HCT116 (cell line): ENCODE results near the gene MIP. TPM values are rescaled to one million over a fixed set of nuclear protein-coding genes. Genes with fewer than 3 reads are reported as not detected.
"Not testable (repeated sequence)": the region's sequence is repeated elsewhere in the genome, so short reads cannot be mapped to it uniquely, and the experiment has no call there.

ENCODE experiments used
- ATAC-seq: fragments of 200-7000 bp; cut with Tn5 transposase; 2 replicates; pipeline ENCODE4 v1.9.1; 2020; ENCODE audit warnings: mild to moderate bottlenecking, moderate library complexity
- BruUV-seq: library from RNA; stranded (reverse); fragments of 400-500 nt; replicated peaks from 2 replicates; lab custom pipeline; 2021; lab: Mats Ljungman, UMichigan
- CTCF ChIA-PET: fragments of 300-600 bp; sonication (Branson Sonifier 250); formaldehyde crosslinking; loops from one replicate; lab custom pipeline; 2021; ENCODE audit warnings: antibody characterized with exemption; lab: Charles Lee
- POLR2A ChIA-PET: fragments of 300-600, 350-600 bp; sonication (Branson Sonifier 250); formaldehyde crosslinking; loops from one replicate; lab custom pipeline; 2021; ENCODE audit warnings: antibody characterized with exemption; lab: Charles Lee
- RAD21 ChIA-PET, 2 experiments: fragments of 300-600 bp; sonication (Branson Sonifier 250); formaldehyde crosslinking; loops; one replicate each; lab custom pipeline; 2023; ENCODE audit warnings: low total read pairs in 2 of 2; ENCODE audit not compliant: uncharacterized antibody in 2 of 2, unreplicated experiment in 2 of 2, low non-redundant PET in 1 of 2; lab: Charles Lee
- DNase-seq: peaks from one replicate; pipeline ENCODE4 v3.0.0-alpha.2; 2010; ENCODE audit warnings: low read depth, low spot score
- H2AFZ ChIP-seq: fragments of 200-600 bp; shearing (Covaris generic), sonication (generic); 2 replicates; pipeline ENCODE4 v1.6.1; 2017; ENCODE audit warnings: low read depth, mixed run types, mixed read lengths, antibody characterized with exemption, low read length; ENCODE audit not compliant: poor library complexity, severe bottlenecking
- H3K27ac ChIP-seq: 2 replicates; pipeline ENCODE4 v1.5.1; 2012; ENCODE audit warnings: low read depth, low read length
- H3K27me3 ChIP-seq: fragments of 200-600 bp; sonication (generic); 2 replicates; pipeline ENCODE4 v1.6.1; 2016; ENCODE audit warnings: mixed run types, low read length, mixed read lengths; ENCODE audit not compliant: insufficient read depth
- H3K36me3 ChIP-seq, 2 experiments: fragments of 200-500 bp in 1 of 2; fragments of 200-600 bp in 1 of 2; sonication (Bioruptor generic) in 1 of 2; sonication (generic) in 1 of 2; 2 replicates each; pipeline versions ENCODE4 v1.5.1 to v1.6.1; 2014 to 2016; ENCODE audit warnings: low read length in 2 of 2, inconsistent platforms in 1 of 2, mixed read lengths in 1 of 2, mixed run types in 1 of 2; ENCODE audit not compliant: insufficient read depth in 2 of 2, control insufficient read depth in 1 of 2
- H3K4me1 ChIP-seq, 2 experiments: fragments of 200-600 bp in 1 of 2; sonication (generic) in 1 of 2; 2 replicates each; pipeline versions ENCODE4 v1.5.1 to v1.6.1; 2012 to 2017; ENCODE audit warnings: low read length in 2 of 2, inconsistent platforms in 1 of 2, mild to moderate bottlenecking in 1 of 2, mixed read lengths in 1 of 2, mixed run types in 1 of 2, moderate library complexity in 1 of 2; ENCODE audit not compliant: insufficient read depth in 2 of 2, control insufficient read depth in 1 of 2
- H3K4me2 ChIP-seq: fragments of 200-600 bp; sonication (generic); 2 replicates; pipeline ENCODE4 v1.6.1; 2017; ENCODE audit warnings: mixed run types, low read length, mixed read lengths
- H3K4me3 ChIP-seq, 2 experiments: fragments of 200-600 bp in 1 of 2; sonication (generic) in 1 of 2; replicated peaks in 1 of 2; 2 replicates each; pipeline ENCODE4 v1.5.1; 2011 to 2016; ENCODE audit warnings: low read length in 2 of 2, control low read depth in 1 of 2, low read depth in 1 of 2, mild to moderate bottlenecking in 1 of 2, mixed read lengths in 1 of 2, mixed run types in 1 of 2
- H3K79me2 ChIP-seq: fragments of 200-600 bp; sonication (generic); 2 replicates; pipeline ENCODE4 v1.6.1; 2017; ENCODE audit warnings: mild to moderate bottlenecking, mixed run types, low read length, moderate library complexity, mixed read lengths; ENCODE audit not compliant: insufficient read depth
- H3K9ac ChIP-seq: fragments of 200-600 bp; sonication (generic); 2 replicates; pipeline ENCODE4 v1.6.1; 2016; ENCODE audit warnings: low read length, mixed read lengths
- H3K9me2 ChIP-seq: fragments of 200-600 bp; sonication (generic), shearing (Covaris generic); 2 replicates; pipeline ENCODE4 v1.6.1; 2017; ENCODE audit warnings: mixed run types, mild to moderate bottlenecking, moderate library complexity; ENCODE audit not compliant: insufficient read depth
- H3K9me3 ChIP-seq, 2 experiments: fragments of 200-500 bp in 1 of 2; fragments of 200-600 bp in 1 of 2; sonication (Bioruptor generic) in 1 of 2; sonication (generic) in 1 of 2; 2 replicates each; pipeline ENCODE4 v1.6.1; 2014 to 2017; ENCODE audit warnings: low read length in 2 of 2, mixed read lengths in 2 of 2, inconsistent platforms in 1 of 2, low read depth in 1 of 2, mild to moderate bottlenecking in 1 of 2, mixed run types in 1 of 2, moderate library complexity in 1 of 2; ENCODE audit not compliant: control insufficient read depth in 1 of 2, insufficient read depth in 1 of 2
- H4K20me1 ChIP-seq: fragments of 200-600 bp; sonication (generic), shearing (Covaris generic); 2 replicates; pipeline ENCODE4 v1.6.1; 2017; ENCODE audit warnings: mixed run types, mild to moderate bottlenecking, moderate library complexity; ENCODE audit not compliant: insufficient read depth
- intact Hi-C: fragments of 100-400 bp; cut with micrococcal nuclease; formaldehyde crosslinking; loops from 2 replicates; pipeline ENCODE4 v1.10.0; 2022
- total RNA-seq: library from RNA; stranded (reverse); gene quantifications from one replicate; pipeline ENCODE4 v1.2.1, GENCODE V29; 2021; ENCODE audit not compliant: unreplicated experiment

Gene MIP
- total RNA-seq, 1 experiment from 2014 or later = 0.79 TPM

DNA sequence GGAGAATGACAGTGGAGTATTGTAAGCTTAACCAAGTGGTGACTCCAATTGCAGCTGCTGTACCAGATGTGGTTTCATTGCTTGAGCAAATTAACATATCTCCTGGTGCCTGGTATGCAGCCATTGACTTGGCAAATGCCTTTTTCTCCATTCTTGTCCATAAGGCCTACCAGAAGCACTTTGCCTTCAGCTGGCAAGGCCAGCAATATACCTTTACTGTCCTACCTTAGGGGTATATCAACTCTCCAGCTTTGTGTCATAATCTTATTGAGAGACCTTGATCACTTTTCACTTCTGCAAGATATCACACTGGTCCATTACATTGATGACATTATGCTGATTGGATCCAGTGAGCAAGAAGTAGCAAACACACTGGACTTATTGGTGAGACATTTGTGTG lies 52.8 kb downstream of the MIP start:
- RAD21 ChIA-PET = not testable (repeated sequence)

DNA sequence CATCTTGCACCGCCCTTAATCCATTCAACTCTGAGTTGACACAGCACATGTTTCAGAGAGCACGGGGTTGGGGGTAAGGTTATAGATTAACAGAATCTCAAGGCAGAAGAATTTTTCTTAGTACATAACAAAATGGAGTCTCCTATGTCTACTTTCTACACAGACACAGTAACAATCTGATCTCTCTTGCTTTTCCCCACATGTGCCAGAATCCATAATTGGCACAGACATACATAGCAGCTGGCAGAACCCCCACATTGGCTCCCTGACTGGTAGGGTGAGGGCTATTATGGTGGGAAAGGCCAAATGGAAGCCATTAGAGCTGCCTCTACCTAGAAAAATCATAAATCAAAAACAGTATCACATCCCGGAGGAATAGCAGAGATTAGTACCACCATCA lies 53.3 kb downstream of the MIP start:
- H3K27ac ChIP-seq, H3K79me2 ChIP-seq, H3K27me3 ChIP-seq, H3K36me3 ChIP-seq, H4K20me1 ChIP-seq, H3K9me2 ChIP-seq, H3K4me1 ChIP-seq, H3K4me3 ChIP-seq, H3K4me2 ChIP-seq, ATAC-seq, BruUV-seq, RAD21 ChIA-PET, H2AFZ ChIP-seq, intact Hi-C loops, H3K9me3 ChIP-seq, DNase-seq, H3K9ac ChIP-seq, POLR2A ChIA-PET, CTCF ChIA-PET: not testable (repeated sequence)

More for the DNA sequence above, 52.8 kb downstream of the MIP start:
- H3K4me3 ChIP-seq, ATAC-seq, H3K9ac ChIP-seq, H3K4me2 ChIP-seq, CTCF ChIA-PET, BruUV-seq, H3K27ac ChIP-seq, H2AFZ ChIP-seq, H3K4me1 ChIP-seq, POLR2A ChIA-PET, H3K9me3 ChIP-seq, H3K36me3 ChIP-seq, H3K27me3 ChIP-seq, H4K20me1 ChIP-seq, H3K9me2 ChIP-seq, H3K79me2 ChIP-seq, DNase-seq, intact Hi-C loops: not testable (repeated sequence)

Other genes starting within 250 kb of the MIP start
- 40.6 TPM for gene RNF41, start 232.7 kb downstream of the MIP start, total RNA-seq
- gene NABP2, start 230.3 kb downstream of the MIP start, total RNA-seq = 52.9 TPM
- gene SLC39A5, start 224.6 kb downstream of the MIP start, total RNA-seq = 0.66 TPM
- gene ANKRD52, start 196.3 kb downstream of the MIP start, total RNA-seq = 56.6 TPM
- gene COQ10A, start 187.7 kb downstream of the MIP start, total RNA-seq = 11.7 TPM
- gene CS, start 154.3 kb downstream of the MIP start, total RNA-seq = 270 TPM
- 109 TPM for gene CNPY2, start 138.7 kb downstream of the MIP start, total RNA-seq
- gene PAN2, start 120.7 kb downstream of the MIP start, total RNA-seq = 75.0 TPM
- gene IL23A, start 115.8 kb downstream of the MIP start, total RNA-seq = 0.59 TPM
- 53.1 TPM for gene STAT2, start 94.5 kb downstream of the MIP start, total RNA-seq
- 0.17 TPM for gene APOF, start 91.8 kb downstream of the MIP start, total RNA-seq
- gene TIMELESS, start 5.2 kb downstream of the MIP start, total RNA-seq = 47.0 TPM
- gene SPRYD4, start 13.9 kb upstream of the MIP start, total RNA-seq = 2.5 TPM
- gene GLS2, start 33.5 kb upstream of the MIP start, total RNA-seq = not detected
- gene RBMS2, start 67.2 kb upstream of the MIP start, total RNA-seq = 40.8 TPM
- gene BAZ2A, start 175.7 kb upstream of the MIP start, total RNA-seq = 106 TPM
- gene ATP5F1B, start 191.3 kb upstream of the MIP start, total RNA-seq = 1,051 TPM
- gene PTGES3, start 233.6 kb upstream of the MIP start, total RNA-seq = 404 TPM